Measurements from ENCODE around the gene RNASE9. TPM values are rescaled to one million over a fixed set of nuclear protein-coding genes. Genes with fewer than 3 reads are reported as not detected.
"Not testable (repeated sequence)": the region's sequence is repeated elsewhere in the genome, so short reads cannot be mapped to it uniquely, and the experiment has no call there.

RNASE9 gene
- total RNA-seq, 4 donors from 2014 or later = not detected

GRCh38 chr14:20597108-20597507 is 36.3 kb upstream of the RNASE9 start:
- H3K36me3 ChIP-seq = no peaks in the 10 kb centered on the region
- H3K9me3 ChIP-seq = no peaks in the 10 kb centered on the region
- no peaks in the 10 kb centered on the region for H3K4me1 ChIP-seq
- H3K27ac ChIP-seq = no peak overlapping the region
- H3K27me3 ChIP-seq = no peaks in the 10 kb centered on the region
- no peak overlapping the region for H3K4me3 ChIP-seq
- DNase-seq = no peak
- no peak for TF ChIP-seq POLR2A (IDR thresholded peaks at IDR 0.05)
- TF ChIP-seq, protein P1, sequence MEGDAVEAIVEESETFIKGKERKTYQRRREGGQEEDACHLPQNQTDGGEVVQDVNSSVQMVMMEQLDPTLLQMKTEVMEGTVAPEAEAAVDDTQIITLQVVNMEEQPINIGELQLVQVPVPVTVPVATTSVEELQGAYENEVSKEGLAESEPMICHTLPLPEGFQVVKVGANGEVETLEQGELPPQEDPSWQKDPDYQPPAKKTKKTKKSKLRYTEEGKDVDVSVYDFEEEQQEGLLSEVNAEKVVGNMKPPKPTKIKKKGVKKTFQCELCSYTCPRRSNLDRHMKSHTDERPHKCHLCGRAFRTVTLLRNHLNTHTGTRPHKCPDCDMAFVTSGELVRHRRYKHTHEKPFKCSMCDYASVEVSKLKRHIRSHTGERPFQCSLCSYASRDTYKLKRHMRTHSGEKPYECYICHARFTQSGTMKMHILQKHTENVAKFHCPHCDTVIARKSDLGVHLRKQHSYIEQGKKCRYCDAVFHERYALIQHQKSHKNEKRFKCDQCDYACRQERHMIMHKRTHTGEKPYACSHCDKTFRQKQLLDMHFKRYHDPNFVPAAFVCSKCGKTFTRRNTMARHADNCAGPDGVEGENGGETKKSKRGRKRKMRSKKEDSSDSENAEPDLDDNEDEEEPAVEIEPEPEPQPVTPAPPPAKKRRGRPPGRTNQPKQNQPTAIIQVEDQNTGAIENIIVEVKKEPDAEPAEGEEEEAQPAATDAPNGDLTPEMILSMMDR (IDR thresholded peaks at IDR 0.05) = no peak

DNA sequence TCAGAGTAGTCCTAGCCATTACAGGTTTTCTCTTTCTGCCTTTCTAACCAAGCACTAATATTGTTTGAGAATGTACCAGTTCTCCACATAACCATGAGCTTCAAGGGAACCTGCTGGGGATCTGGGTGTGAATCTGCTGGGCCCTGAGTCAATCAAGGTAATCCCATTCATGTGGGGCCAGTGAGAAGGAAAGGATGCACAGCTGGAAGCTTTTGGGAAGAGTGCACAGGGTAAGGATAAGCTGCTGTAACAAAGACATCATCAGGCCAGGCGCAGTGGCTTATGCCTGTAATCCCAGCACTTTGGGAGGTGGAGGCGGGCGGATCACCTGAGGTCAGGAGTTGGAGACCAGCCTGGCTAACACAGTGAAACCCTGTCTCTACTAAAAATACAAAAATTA is 34.9 kb upstream of the RNASE9 start:
- H3K9me3 ChIP-seq, H3K4me3 ChIP-seq, H3K27me3 ChIP-seq, H3K4me1 ChIP-seq, H3K27ac ChIP-seq, H3K36me3 ChIP-seq, DNase-seq: not testable (repeated sequence)

GRCh38 chr14:20592574-20592973 is 31.7 kb upstream of the RNASE9 start:
- H3K27ac ChIP-seq = no peak overlapping the region
- TF ChIP-seq, protein P1 (IDR thresholded peaks at IDR 0.05) = no peak
- TF ChIP-seq POLR2A (IDR thresholded peaks at IDR 0.05) = no peak

GRCh38 chr14:20591235-20591634 is 30.4 kb upstream of the RNASE9 start, which contains the start of gene RNASE12:
Gene RNASE12, minus strand, starts transcription at chr14:20591376. Its CDS starts 653 bp downstream, at chr14:20590723.
- no peaks in the 10 kb centered on the region for H3K27me3 ChIP-seq
- TF ChIP-seq, protein P1 (IDR thresholded peaks at IDR 0.05) = no peak
- no peak for TF ChIP-seq POLR2A (IDR thresholded peaks at IDR 0.05)
- no peak within 1 kb of the TSS for H3K27ac ChIP-seq
- DNase-seq = no peak
- no peaks in the 10 kb centered on the region for H3K36me3 ChIP-seq
- H3K4me3 ChIP-seq = no peak within 1 kb of the TSS
- H3K4me1 ChIP-seq = no peaks in the 10 kb centered on the region
- H3K9me3 ChIP-seq = no peaks in the 10 kb centered on the region

More at GRCh38 chr14:20592574-20592973, 31.7 kb upstream of the RNASE9 start:
- Histone ChIP-seq H3K4me1 (no peaks in the 10 kb centered on the region), H3K9me3 (no peaks in the 10 kb centered on the region), H3K27me3 (no peaks in the 10 kb centered on the region), H3K36me3 (no peaks in the 10 kb centered on the region), H3K4me3 (no peak overlapping the region)
- DNase-seq = no peak

DNA sequence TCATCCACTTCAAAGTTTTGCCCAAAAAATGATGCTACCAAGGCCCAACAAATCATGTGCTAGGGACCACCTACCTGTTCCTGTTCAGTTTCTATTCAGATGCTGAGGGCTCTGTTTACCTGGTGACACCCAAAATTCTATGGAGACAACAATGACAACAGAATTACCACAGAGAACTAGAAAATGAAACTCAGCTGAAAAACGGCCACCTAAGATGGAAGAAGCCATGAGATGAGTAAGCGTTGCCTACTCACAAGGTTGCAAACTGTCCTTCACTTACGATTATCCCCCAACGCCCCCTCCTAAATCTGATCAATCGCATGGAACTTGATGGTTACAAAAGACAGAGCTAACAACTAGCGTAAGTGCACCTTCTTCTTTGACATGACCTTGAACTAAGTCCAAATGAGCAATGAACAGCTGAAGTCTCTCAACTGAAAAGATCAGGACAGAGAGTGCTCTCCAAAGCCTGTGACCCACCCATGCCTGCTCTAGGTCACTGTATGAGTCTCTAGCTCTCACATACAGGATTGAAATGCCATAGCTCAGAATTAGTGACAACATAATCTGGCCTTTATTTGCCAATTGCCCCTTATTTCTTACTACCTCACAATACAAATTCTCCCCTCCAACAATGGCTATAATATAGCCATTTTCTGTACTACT is 26.8 kb upstream of the RNASE9 start, which contains the start of gene RNASE11:
Gene RNASE11 (minus strand): TSS at position 513 of the 666 bp plus-strand sequence.
- Histone ChIP-seq H3K9me3 (no peaks in the 10 kb centered on the region), H3K27ac (no peak within 1 kb of the TSS), H3K27me3 (peaks cover 0 to 6% of the 10 kb centered on the region in 2 donors), H3K4me3 (no peak within 1 kb of the TSS), H3K36me3 (no peaks in the 10 kb centered on the region), H3K4me1 (no peaks in the 10 kb centered on the region)
- no peak for DNase-seq
- TF ChIP-seq, protein P1 (IDR thresholded peaks at IDR 0.05) = no peak
- no peak for TF ChIP-seq POLR2A (IDR thresholded peaks at IDR 0.05)

DNA sequence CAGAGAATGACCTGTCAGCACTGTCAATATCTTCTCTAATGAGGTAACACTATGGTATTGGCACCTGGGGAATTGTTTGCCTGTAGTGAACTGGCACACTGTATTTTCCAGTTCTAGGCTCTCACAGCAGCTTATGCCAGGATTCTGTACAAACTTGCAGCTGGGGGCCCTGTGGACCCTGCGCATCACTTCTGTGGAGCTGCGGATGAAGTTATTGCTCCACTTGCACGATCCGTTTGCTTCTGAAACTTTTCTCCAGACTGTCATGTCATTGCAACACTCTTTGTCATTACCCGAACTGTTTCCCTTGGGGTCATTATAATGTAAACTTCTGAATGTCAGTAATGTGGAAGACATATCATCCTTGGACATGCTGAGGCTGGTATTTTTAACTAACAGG is 23.1 kb upstream of the RNASE9 start:
- Histone ChIP-seq H3K36me3 (no peaks in the 10 kb centered on the region), H3K4me1 (no peaks in the 10 kb centered on the region), H3K27ac (no peak overlapping the region), H3K27me3 (peaks cover 0 to 6% of the 10 kb centered on the region in 2 donors), H3K9me3 (no peaks in the 10 kb centered on the region), H3K4me3 (no peak overlapping the region)
- TF ChIP-seq, protein P1 (IDR thresholded peaks at IDR 0.05) = no peak
- TF ChIP-seq POLR2A (IDR thresholded peaks at IDR 0.05) = no peak
- no peak for DNase-seq

Data from Peyer's patch (tissue), 4 donors.